Mucosa of descending colon (tissue), 3 donors: Measurements from ENCODE around the gene CACNA2D3. TPM values are rescaled to one million over a fixed set of nuclear protein-coding genes. Genes with fewer than 3 reads are reported as not detected.

Experiments used
- ATAC-seq: fragments of 200-7000 bp; cut with Tn5 transposase; one replicate; pipeline ENCODE4 v1.9.1; 2020; ENCODE audit warnings: mild to moderate bottlenecking, moderate library complexity
- DNase-seq, 3 donors: peaks; one replicate each; pipeline ENCODE4 v3.0.0-alpha.2; 2020
- H3K36me3 ChIP-seq: fragments of 200-600 bp; one replicate; pipeline ENCODE4 v1.8.0; 2021; ENCODE audit warnings: low read depth, mild to moderate bottlenecking
- H3K4me1 ChIP-seq: fragments of 200-600 bp; one replicate; pipeline ENCODE4 v1.8.0; 2021; ENCODE audit warnings: low read depth, mild to moderate bottlenecking
- H3K4me3 ChIP-seq: fragments of 200-600 bp; one replicate; pipeline ENCODE4 v1.8.0; 2021; ENCODE audit warnings: mild to moderate bottlenecking
- H3K9me3 ChIP-seq: fragments of 200-600 bp; one replicate; pipeline ENCODE4 v1.8.0; 2021; ENCODE audit warnings: mild to moderate bottlenecking
- intact Hi-C, 2 donors: fragments of 100-400 bp; cut with DNase I in 1 of 2; cut with micrococcal nuclease in 1 of 2; formaldehyde crosslinking; loops; one replicate each; pipeline versions ENCODE4 v1.11.0 to v1.11.1; 2022; cut with DNase I, micrococcal nuclease
- total RNA-seq, 3 donors: library from RNA; stranded (reverse); fragmentation: NEBNext Ultra II Directional in 2 of 3; extraction: Animal tissue kit (Norgen Biotek cat#: 25700) in 2 of 3; gene quantifications; one replicate each; pipeline versions ENCODE4 v1.2.1 to v1.2.4, GENCODE V29; 2021 to 2023
- TF ChIP-seq, protein P1 (sequence below): fragments of 200-600 bp; IDR thresholded peaks from one replicate; pipeline ENCODE4 v1.8.0; 2022; ENCODE audit warnings: antibody characterized with exemption, mild to moderate bottlenecking
- donor health status: DM: no; HTN: no; CAD: no; lungs with moderate emphysema.
- donor health status: DM: no; HTN: no; CAD: no.
- donor health status: DM: no; HTN: yes; CAD: no.

The CACNA2D3 gene
- total RNA-seq, 3 donors from 2014 or later: 0.34 to 3.5 (median 0.55) TPM

DNA sequence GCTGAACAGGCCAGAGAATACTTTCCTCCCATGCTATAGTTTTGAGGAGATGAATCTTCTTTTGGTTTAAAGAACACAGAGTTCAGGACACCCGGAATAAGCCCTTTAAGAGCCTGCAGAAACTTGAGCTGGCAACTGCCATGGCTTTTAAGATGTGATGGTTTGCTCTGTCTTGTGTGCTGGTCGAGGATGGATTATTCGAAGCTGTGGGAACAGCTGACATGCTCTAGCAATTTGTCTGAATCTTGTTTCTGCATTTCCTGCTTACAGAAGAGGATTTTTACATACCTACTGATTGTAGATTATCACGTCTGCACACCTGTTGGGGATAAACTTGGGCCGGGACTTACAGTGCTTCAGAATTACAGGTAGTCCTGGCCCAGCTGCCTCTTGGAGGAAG lies 408.6 kb downstream of the CACNA2D3 start:
- no peak overlapping the region for H3K4me3 ChIP-seq
- intact Hi-C loops: no loop called here
- peaks cover 5% of the 10 kb centered on the region for H3K9me3 ChIP-seq
- DNase-seq: no peak
- TF ChIP-seq, protein P1, sequence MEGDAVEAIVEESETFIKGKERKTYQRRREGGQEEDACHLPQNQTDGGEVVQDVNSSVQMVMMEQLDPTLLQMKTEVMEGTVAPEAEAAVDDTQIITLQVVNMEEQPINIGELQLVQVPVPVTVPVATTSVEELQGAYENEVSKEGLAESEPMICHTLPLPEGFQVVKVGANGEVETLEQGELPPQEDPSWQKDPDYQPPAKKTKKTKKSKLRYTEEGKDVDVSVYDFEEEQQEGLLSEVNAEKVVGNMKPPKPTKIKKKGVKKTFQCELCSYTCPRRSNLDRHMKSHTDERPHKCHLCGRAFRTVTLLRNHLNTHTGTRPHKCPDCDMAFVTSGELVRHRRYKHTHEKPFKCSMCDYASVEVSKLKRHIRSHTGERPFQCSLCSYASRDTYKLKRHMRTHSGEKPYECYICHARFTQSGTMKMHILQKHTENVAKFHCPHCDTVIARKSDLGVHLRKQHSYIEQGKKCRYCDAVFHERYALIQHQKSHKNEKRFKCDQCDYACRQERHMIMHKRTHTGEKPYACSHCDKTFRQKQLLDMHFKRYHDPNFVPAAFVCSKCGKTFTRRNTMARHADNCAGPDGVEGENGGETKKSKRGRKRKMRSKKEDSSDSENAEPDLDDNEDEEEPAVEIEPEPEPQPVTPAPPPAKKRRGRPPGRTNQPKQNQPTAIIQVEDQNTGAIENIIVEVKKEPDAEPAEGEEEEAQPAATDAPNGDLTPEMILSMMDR: no peak
- H3K36me3 ChIP-seq: no peaks in the 10 kb centered on the region
- no peak for ATAC-seq
- H3K4me1 ChIP-seq: no peaks in the 10 kb centered on the region

DNA sequence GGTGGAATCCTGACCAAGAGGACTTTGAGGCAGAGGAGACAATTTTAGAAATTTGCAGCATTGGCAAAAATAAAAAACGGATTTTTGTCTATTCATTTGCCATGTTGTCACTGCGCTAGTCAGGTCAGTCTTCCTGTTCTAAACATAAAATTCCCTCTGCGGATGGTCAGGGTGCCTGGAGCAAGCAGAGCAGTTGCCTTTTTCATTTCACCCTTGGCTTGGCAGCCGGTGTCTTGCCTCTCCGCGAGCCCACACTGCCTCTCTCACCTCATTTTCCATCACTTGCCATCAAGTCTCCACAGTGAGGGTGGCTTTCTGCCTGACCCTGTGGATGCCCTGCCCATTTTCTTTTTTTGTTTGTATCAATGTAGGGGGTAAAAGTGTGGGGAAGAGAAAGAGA lies 409.4 kb downstream of the CACNA2D3 start:
- Histone ChIP-seq H3K9me3 (no peaks in the 10 kb centered on the region), H3K36me3 (no peaks in the 10 kb centered on the region), H3K4me3 (no peak overlapping the region), H3K4me1 (no peaks in the 10 kb centered on the region)
- ATAC-seq: no peak
- intact Hi-C loops: no loop called here
- TF ChIP-seq, protein P1: no peak
- DNase-seq: no peak

DNA sequence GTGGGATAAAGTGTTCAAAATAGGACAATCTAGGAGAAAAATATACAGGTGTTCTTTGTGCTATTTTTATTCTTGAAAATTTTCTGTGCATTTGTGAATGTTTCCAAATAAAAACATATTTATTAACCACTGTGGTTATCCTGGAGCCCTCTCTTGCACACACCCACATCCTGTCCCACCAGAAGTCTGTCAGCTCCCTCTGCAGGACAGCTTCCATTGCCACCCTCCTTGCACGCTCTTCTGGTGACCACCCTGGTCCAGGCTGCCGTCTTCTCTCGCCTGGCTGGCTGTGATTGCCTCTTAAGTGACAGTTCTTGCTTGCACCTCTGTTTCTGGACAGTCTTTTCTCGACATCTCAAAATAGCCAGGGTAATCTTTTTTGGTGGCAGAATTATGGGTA lies 411.5 kb downstream of the CACNA2D3 start:
- Histone ChIP-seq H3K4me3 (no peak overlapping the region), H3K4me1 (no peaks in the 10 kb centered on the region), H3K36me3 (no peaks in the 10 kb centered on the region), H3K9me3 (no peaks in the 10 kb centered on the region)
- intact Hi-C loops: no loop called here
- DNase-seq (no peak), ATAC-seq (no peak)
- TF ChIP-seq, protein P1: no peak

DNA sequence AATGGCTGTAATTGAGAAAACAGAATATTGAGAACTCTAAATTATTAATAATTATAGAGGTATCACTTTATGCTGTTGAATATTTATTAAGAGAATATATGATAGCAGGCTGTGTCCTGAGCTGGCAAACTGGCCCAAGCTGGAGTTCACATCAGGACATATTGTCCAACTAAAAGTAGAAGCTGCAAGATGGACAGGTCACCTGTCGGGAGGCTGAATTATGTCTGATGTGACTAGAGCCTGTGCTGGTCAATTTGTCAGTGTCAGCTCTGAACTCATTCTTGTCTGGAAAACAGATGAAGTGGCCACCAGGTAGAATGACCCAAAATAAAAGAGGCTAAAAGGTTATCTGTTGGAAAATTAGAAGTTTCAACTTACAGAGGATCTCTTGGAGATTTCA lies 413.3 kb downstream of the CACNA2D3 start:
- DNase-seq (no peak), ATAC-seq (no peak)
- H3K9me3 ChIP-seq: no peaks in the 10 kb centered on the region
- intact Hi-C loops: no loop called here
- no peak overlapping the region for H3K4me3 ChIP-seq
- H3K36me3 ChIP-seq: no peaks in the 10 kb centered on the region
- TF ChIP-seq, protein P1: no peak
- no peaks in the 10 kb centered on the region for H3K4me1 ChIP-seq

DNA sequence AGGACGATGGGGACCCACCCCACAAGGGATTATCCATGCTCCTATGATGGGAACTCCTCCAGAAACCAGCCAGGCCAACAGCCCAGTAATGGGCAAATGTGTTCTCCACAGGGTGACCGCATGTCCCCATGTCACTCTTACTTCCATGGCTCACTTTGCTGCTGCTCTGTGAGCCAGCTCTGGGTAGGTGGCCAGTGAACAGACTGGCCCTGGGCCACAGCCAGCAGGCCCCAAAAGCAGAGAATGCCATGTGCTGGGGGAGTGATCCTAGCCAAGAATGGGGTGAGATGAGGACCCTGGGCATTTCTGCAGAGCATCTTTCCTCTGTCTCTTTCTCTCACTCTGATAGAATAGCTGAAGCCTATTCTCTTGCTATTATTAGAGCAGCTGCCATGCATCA lies 414.1 kb downstream of the CACNA2D3 start:
- intact Hi-C loops: no loop called here
- TF ChIP-seq, protein P1: no peak
- H3K36me3 ChIP-seq: no peaks in the 10 kb centered on the region
- ATAC-seq (no peak), DNase-seq (no peak)
- H3K9me3 ChIP-seq: no peaks in the 10 kb centered on the region
- H3K4me1 ChIP-seq: no peaks in the 10 kb centered on the region
- H3K4me3 ChIP-seq: no peak overlapping the region

DNA sequence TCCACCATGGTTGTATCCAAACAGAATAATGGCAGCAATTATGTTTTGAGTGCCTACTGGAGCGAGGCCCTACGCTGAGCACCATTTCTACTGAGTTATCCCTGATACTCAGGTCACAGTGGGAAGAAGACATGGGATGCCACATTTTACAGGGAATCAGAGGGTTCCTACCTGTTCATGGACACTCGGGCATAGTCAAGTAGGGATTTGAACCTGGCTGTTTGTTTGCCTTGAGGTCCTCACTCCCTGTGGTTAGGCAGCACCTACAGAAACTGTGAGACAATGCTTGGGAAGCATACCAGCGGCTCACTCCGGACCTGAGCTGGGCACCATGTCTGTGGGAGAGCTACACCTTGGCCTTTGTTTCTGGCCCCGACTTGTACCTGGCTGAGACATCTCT lies 415.2 kb downstream of the CACNA2D3 start:
- ATAC-seq: no peak
- no peak for DNase-seq
- TF ChIP-seq, protein P1: no peak
- Histone ChIP-seq H3K4me1 (no peaks in the 10 kb centered on the region), H3K4me3 (no peak overlapping the region), H3K36me3 (no peaks in the 10 kb centered on the region), H3K9me3 (no peaks in the 10 kb centered on the region)
- intact Hi-C loops: no loop called here
